ENCODE results near the gene SLX4IP. TPM values are rescaled to one million over a fixed set of nuclear protein-coding genes. Genes with fewer than 3 reads are reported as not detected.

SLX4IP gene
- total and polyA plus RNA-seq, 10 donors: 2.8 to 9.0 (median 5.1) TPM

GRCh38 chr20:10540636-10541493, 105.8 kb downstream of the SLX4IP start:
- Histone ChIP-seq H3K4me1 (peaks cover 0 to 22% (median 16%) of the 10 kb centered on the region in 6 donors), H3K27ac (peak overlapping the region in 5 of 8 donors; percentile 5 to 48 (median 9)), H3K27me3 (replicated peaks in 1 of 7) (no peaks in the 10 kb centered on the region), H3K4me3 (no peak overlapping the region), H3K36me3 (no peaks in the 10 kb centered on the region), H3K9me3 (no peaks in the 10 kb centered on the region)
- TF ChIP-seq CTCF (IDR thresholded peaks at IDR 0.05 in 8 of 11, conservative IDR thresholded peaks at IDR 0.05 in 3 of 11): no peak
- TF ChIP-seq POLR2A (IDR thresholded peaks at IDR 0.05): no peak
- no peak for TF ChIP-seq POLR2AphosphoS5 (IDR thresholded peaks at IDR 0.05)
- 20 to 24% (median 22%) methylated on average over 4 of the region's 4 CpGs for WGBS, 5 donors
- DNase-seq: no peak
- intact Hi-C loops (cut with DNase I; ENCODE audit: low total_unique reads): no loop called here

- Histone ChIP-seq H3K27me3 (replicated peaks in 1 of 7) (no peaks in the 10 kb centered on the region), H3K4me1 (peaks cover 0 to 22% (median 16%) of the 10 kb centered on the region in 6 donors), H3K36me3 (no peaks in the 10 kb centered on the region), H3K4me3 (no peak overlapping the region), H3K9me3 (no peaks in the 10 kb centered on the region), H3K27ac (no peak overlapping the region)
- no peak for TF ChIP-seq POLR2A (IDR thresholded peaks at IDR 0.05)
- WGBS, 5 donors: 45 to 80% (median 49%) methylated on average over 2 of the region's 2 CpGs
- no peak for DNase-seq
- intact Hi-C loops (cut with DNase I; ENCODE audit: low total_unique reads): no loop called here
Observed at GRCh38 chr20:10541668-10542411, 106.7 kb downstream of the SLX4IP start.

- no peaks in the 10 kb centered on the region for H3K36me3 ChIP-seq
- no peak overlapping the region for H3K27ac ChIP-seq
- no peak overlapping the region for H3K4me3 ChIP-seq
- no peak for TF ChIP-seq POLR2A (IDR thresholded peaks at IDR 0.05)
- TF ChIP-seq CTCF (IDR thresholded peaks at IDR 0.05 in 8 of 11, conservative IDR thresholded peaks at IDR 0.05 in 3 of 11): no peak
- no peak for TF ChIP-seq POLR2AphosphoS5 (IDR thresholded peaks at IDR 0.05)
- no peak for DNase-seq
- H3K4me1 ChIP-seq: peaks cover 0 to 22% (median 16%) of the 10 kb centered on the region in 6 donors
- H3K27me3 ChIP-seq (replicated peaks in 1 of 7): no peaks in the 10 kb centered on the region
- no peaks in the 10 kb centered on the region for H3K9me3 ChIP-seq
- intact Hi-C loops (cut with DNase I; ENCODE audit: low total_unique reads): no loop called here
- WGBS, 5 donors: 92 to 97% (median 94%) methylated on average over 3 of the region's 3 CpGs
Observed at GRCh38 chr20:10542442-10542841, 107.3 kb downstream of the SLX4IP start.

GRCh38 chr20:10543480-10543879, 108.4 kb downstream of the SLX4IP start:
- H3K4me1 ChIP-seq: peaks cover 0 to 22% (median 16%) of the 10 kb centered on the region in 6 donors
- no peaks in the 10 kb centered on the region for H3K9me3 ChIP-seq
- TF ChIP-seq POLR2AphosphoS5 (IDR thresholded peaks at IDR 0.05) (no peak), CTCF (IDR thresholded peaks at IDR 0.05 in 8 of 11, conservative IDR thresholded peaks at IDR 0.05 in 3 of 11) (no peak), POLR2A (IDR thresholded peaks at IDR 0.05) (no peak)
- WGBS, 5 donors: 72 to 88% (median 77%) methylated on average over 3 of the region's 3 CpGs
- no peak for DNase-seq
- H3K4me3 ChIP-seq: no peak overlapping the region
- H3K27ac ChIP-seq: no peak overlapping the region
- H3K27me3 ChIP-seq (replicated peaks in 1 of 7): no peaks in the 10 kb centered on the region
- no peaks in the 10 kb centered on the region for H3K36me3 ChIP-seq
- intact Hi-C loops (cut with DNase I; ENCODE audit: low total_unique reads): no loop called here
